ENCODE measurements around the gene DPP7.

DNA sequence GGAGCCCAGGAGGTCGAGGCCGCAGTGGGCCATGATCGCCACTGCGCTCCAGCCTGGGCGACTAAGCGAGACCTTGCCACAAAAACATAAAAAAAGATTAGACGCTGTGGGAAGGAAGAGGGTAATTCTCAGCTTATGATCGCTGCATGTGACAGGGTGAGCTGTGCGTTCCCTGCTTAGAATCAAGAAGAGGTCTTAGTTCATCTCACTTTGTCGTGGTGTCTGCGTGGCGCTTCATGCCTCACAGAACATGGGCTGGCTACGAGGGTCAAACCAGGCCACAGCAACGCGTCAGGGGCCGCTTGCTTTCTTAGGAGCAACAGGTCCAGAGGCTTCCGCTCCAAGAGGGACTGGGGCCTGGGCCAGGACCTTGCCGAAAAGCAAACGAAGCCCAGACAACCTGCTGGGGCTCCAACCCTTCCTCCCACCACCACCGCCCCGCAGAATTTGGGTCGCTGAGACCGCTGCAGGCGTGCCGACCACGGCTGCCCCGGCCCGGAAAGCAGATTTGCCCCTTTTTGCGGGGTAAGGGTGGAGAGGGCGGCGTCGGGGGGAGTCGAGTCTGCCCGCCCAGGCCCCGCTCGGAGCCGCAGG is 14.4 kb upstream of the DPP7 start:
- no peak for TF ChIP-seq REST (IDR thresholded peaks at IDR 0.05; ENCODE audit: insufficient read depth in 1 of 2, low read depth in 2 of 2, low read length in 2 of 2)
- TF ChIP-seq TAF1 (IDR thresholded peaks at IDR 0.05; ENCODE audit: borderline replicate concordance, insufficient read depth, low read length): no peak
- TF ChIP-seq SIN3A (IDR thresholded peaks at IDR 0.05; ENCODE audit: borderline replicate concordance, insufficient read depth, low read length): no peak

Data from PFSK-1 (cell line).